Thyroid gland (tissue), 4 donors: ENCODE results near the gene RYR2.

Experiments used
- POLR2A ChIP-seq, 2 donors: fragments of 450-650 bp; IDR thresholded peaks; one replicate each; pipeline ENCODE4 v1.6.1; 2017; ENCODE audit warnings: antibody characterized with exemption in 2 of 2, mild to moderate bottlenecking in 2 of 2, moderate library complexity in 1 of 2
- TF ChIP-seq, protein P1 (sequence below), 6 experiments: fragments of 200-600 bp in 3 of 6; fragments of 450-650 bp in 3 of 6; sonication (generic) in 3 of 6; IDR thresholded peaks; one replicate each; pipeline ENCODE4 v1.5.1; 2016 to 2019; ENCODE audit warnings: antibody characterized with exemption in 6 of 6, mild to moderate bottlenecking in 2 of 6, inconsistent platforms in 1 of 6, moderate library complexity in 1 of 6

- TF ChIP-seq, protein P1, sequence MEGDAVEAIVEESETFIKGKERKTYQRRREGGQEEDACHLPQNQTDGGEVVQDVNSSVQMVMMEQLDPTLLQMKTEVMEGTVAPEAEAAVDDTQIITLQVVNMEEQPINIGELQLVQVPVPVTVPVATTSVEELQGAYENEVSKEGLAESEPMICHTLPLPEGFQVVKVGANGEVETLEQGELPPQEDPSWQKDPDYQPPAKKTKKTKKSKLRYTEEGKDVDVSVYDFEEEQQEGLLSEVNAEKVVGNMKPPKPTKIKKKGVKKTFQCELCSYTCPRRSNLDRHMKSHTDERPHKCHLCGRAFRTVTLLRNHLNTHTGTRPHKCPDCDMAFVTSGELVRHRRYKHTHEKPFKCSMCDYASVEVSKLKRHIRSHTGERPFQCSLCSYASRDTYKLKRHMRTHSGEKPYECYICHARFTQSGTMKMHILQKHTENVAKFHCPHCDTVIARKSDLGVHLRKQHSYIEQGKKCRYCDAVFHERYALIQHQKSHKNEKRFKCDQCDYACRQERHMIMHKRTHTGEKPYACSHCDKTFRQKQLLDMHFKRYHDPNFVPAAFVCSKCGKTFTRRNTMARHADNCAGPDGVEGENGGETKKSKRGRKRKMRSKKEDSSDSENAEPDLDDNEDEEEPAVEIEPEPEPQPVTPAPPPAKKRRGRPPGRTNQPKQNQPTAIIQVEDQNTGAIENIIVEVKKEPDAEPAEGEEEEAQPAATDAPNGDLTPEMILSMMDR (IDR thresholded peaks at IDR 0.05), result no peak
- TF ChIP-seq POLR2A (IDR thresholded peaks at IDR 0.05), result no peak
These were observed 34.7 kb upstream of the RYR2 start for GRCh38 chr1:237007147-237007881.
